MM.1S (cell line): ENCODE results near the gene TRIM74.
"Not testable (repeated sequence)": the region's sequence is repeated elsewhere in the genome, so short reads cannot be mapped to it uniquely, and the experiment has no call there.

Experiments used
- DNase-seq: peaks from one replicate; pipeline ENCODE4 v3.0.0-alpha.2; 2015
- H2AFZ ChIP-seq: fragments of 300-600 bp; sonication (generic); 2 replicates; pipeline ENCODE4 v1.6.0; 2016; ENCODE audit warnings: antibody characterized with exemption, low read length
- H3F3A ChIP-seq: fragments of 300-600 bp; sonication (generic); 2 replicates; pipeline ENCODE4 v1.6.1; 2016; ENCODE audit warnings: mild to moderate bottlenecking, antibody characterized with exemption, low read length, moderate library complexity, mixed read lengths; ENCODE audit not compliant: insufficient read depth
- H3K27ac ChIP-seq: fragments of 300-600 bp; sonication (generic); 2 replicates; pipeline ENCODE4 v1.5.1; 2016; ENCODE audit warnings: mild to moderate bottlenecking, low read length
- H3K27me3 ChIP-seq: fragments of 300-600 bp; sonication (generic); replicated peaks from 2 replicates; pipeline ENCODE4 v1.6.0; 2016; ENCODE audit warnings: low read length; ENCODE audit not compliant: insufficient read depth
- H3K36me3 ChIP-seq: fragments of 300-600 bp; sonication (generic); replicated peaks from 2 replicates; pipeline ENCODE4 v1.6.1; 2016; ENCODE audit warnings: mild to moderate bottlenecking, low read length, mixed read lengths; ENCODE audit not compliant: insufficient read depth
- H3K4me1 ChIP-seq: fragments of 300-600 bp; sonication (generic); 2 replicates; pipeline ENCODE4 v1.6.1; 2016; ENCODE audit warnings: low read length, mixed read lengths
- H3K4me2 ChIP-seq: fragments of 300-600 bp; sonication (generic); 2 replicates; pipeline ENCODE4 v1.6.0; 2016; ENCODE audit warnings: low read depth, low read length
- H3K4me3 ChIP-seq: fragments of 300-600 bp; sonication (generic); 2 replicates; pipeline ENCODE4 v1.5.1; 2016; ENCODE audit warnings: low read length, mixed read lengths
- H3K79me2 ChIP-seq: fragments of 300-600 bp; sonication (generic); 2 replicates; pipeline ENCODE4 v1.6.1; 2016; ENCODE audit warnings: mixed run types, low read length, mixed read lengths
- H3K9ac ChIP-seq: fragments of 300-600 bp; sonication (generic); 2 replicates; pipeline ENCODE4 v1.6.1; 2016; ENCODE audit warnings: low read length, mixed read lengths
- H3K9me2 ChIP-seq: fragments of 300-600 bp; sonication (generic); replicated peaks from 2 replicates; pipeline ENCODE4 v1.6.1; 2016; ENCODE audit warnings: mild to moderate bottlenecking, low read length, mixed read lengths; ENCODE audit not compliant: insufficient read depth
- H3K9me3 ChIP-seq: fragments of 300-600 bp; sonication (generic); replicated peaks from 2 replicates; pipeline ENCODE4 v1.6.1; 2016; ENCODE audit warnings: mild to moderate bottlenecking, low read length, mixed read lengths; ENCODE audit not compliant: insufficient read depth
- H4K20me1 ChIP-seq: fragments of 300-600 bp; sonication (generic); 2 replicates; pipeline ENCODE4 v1.6.1; 2016; ENCODE audit warnings: mild to moderate bottlenecking, low read length, moderate library complexity, mixed read lengths; ENCODE audit not compliant: insufficient read depth

TRIM74 gene

DNA sequence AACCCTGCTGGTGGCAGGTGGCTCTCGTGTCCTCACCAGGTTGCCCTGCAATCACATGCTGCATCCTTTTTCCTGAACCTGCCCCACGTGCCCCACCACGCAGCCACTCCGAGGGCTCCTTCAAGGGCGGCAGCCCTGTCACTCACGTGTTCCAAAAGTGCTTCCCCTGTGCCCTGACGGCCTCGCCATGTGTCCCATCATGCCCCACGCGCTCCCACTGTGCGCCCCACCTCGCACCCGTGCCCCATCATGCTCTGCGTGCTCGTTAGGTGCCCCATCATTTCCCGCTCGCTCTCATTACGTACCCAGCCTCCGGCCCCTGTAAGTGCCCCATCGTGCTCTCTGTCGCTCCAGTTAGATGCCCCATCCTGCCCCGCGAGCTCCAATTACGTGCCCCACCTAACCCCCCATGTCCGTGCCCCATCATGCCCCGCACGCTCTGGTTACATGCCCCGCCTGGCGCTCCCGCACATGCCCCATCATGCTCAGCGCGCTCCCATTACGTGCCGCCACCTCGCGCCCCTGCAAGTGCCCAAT lies at the start of gene TRIM74:
TRIM74 (minus strand) TSS at position 487 of the 537 bp plus-strand sequence. CDS start 3,309 bp downstream, outside the sequence.
- H3K9me3 ChIP-seq, H3K4me1 ChIP-seq, H3K4me3 ChIP-seq, H3F3A ChIP-seq, H4K20me1 ChIP-seq, H3K9ac ChIP-seq, H3K27me3 ChIP-seq, H3K36me3 ChIP-seq, H3K4me2 ChIP-seq, DNase-seq, H3K27ac ChIP-seq, H3K9me2 ChIP-seq, H3K79me2 ChIP-seq, H2AFZ ChIP-seq: not testable (repeated sequence)

DNA sequence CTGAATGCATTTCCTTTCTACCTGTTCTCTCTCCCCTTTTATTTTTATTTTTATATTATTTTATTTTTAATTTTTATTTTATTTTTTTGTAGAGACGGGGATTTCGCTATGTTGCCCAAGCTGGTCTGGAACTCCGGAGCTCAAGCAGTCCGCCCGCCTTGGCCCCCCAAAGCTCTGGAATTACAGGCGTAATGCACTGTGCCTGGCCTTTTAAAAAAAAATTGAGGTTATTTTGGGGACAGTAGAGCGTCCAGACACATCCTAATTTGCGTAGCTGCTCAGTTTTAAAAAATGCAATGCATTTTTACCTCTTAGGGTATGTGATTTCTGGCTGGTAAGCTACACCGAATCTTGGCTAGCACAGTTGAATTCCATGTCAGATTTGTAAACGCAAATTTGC lies 37.2 kb upstream of the TRIM74 start:
- H3K79me2 ChIP-seq, H3K9me2 ChIP-seq, H3K4me2 ChIP-seq, H3K36me3 ChIP-seq, DNase-seq, H3K9ac ChIP-seq, H4K20me1 ChIP-seq, H3K27me3 ChIP-seq, H3K4me1 ChIP-seq, H3K27ac ChIP-seq, H3K9me3 ChIP-seq, H2AFZ ChIP-seq, H3F3A ChIP-seq, H3K4me3 ChIP-seq: not testable (repeated sequence)

DNA sequence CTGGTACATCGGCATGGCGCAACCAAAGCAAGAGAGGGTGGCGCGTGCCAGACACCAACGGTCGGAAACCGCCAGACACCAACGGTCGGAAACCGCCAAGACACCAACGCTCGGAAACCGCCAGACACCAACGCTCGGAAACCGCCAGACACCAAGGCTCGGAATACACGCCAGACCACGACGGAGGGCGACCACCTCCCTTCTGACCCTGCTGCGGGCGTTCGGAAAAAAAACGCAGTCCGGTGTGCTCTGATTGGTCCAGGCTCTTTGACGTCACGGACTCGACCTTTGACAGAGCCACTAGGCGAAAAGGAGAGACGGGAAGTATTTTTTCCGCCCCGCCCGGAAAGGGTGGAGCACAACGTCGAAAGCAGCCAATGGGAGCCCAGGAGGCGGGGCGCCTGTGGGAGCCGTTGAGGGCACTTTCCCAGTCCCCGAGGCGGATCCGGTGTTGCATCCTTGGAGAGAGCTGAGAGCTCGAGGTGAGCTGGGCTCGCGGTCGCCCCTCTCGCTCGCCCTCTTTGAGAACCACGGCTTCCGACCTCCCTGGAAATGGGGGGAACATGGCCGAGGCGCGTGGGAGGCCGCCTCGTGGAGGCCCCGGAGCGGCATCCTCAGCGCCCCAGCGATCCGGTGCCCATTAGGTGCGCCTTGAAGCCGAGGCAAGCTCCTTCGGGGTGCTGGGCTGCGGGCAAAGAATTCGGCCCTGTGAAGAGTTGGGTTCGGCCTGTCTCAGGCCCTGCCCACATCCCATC lies 36.6 kb upstream of the TRIM74 start:
- peak overlapping the region; percentile 49 for H3K4me3 ChIP-seq
- not testable (repeated sequence) for H3K9me2 ChIP-seq, H3K36me3 ChIP-seq, H2AFZ ChIP-seq, H3K27me3 ChIP-seq, H3F3A ChIP-seq, H4K20me1 ChIP-seq, H3K9me3 ChIP-seq, H3K4me2 ChIP-seq, H3K79me2 ChIP-seq, H3K4me1 ChIP-seq
- H3K9ac ChIP-seq, result peak overlapping the region; percentile 53; the same call in 1 of the 2 replicates
- H3K27ac ChIP-seq, result peak overlapping the region; percentile 55; the same call in 1 of the 2 replicates
- DNase-seq, result peak; percentile 75

DNA sequence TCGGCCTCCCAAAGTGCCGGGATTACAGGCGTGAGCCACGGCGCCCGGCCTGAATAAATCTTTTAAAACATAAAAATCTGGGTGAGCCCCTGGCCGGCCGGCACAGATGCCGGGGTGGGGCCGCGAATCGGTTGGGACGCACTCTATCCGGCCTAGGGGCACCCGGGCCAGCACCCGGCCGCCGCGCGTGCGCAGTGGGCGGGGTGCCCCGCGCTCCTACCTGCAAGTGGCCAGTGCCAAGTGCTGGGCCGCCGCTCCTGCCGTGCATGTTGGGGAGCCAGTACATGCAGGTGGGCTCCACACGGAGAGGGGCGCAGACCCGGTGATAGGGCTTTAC lies 36.1 kb upstream of the TRIM74 start:
- H4K20me1 ChIP-seq, H3K27me3 ChIP-seq, H3K4me2 ChIP-seq, H3K79me2 ChIP-seq, H3K4me1 ChIP-seq, H3K36me3 ChIP-seq, DNase-seq, H3K9me3 ChIP-seq, H3F3A ChIP-seq, H3K9me2 ChIP-seq, H2AFZ ChIP-seq: not testable (repeated sequence)
- H3K27ac ChIP-seq, result peak overlapping the region; percentile 55; the same call in 1 of the 2 replicates
- H3K9ac ChIP-seq, result peak overlapping the region; percentile 53; the same call in 1 of the 2 replicates
- peak overlapping the region; percentile 49 for H3K4me3 ChIP-seq

DNA sequence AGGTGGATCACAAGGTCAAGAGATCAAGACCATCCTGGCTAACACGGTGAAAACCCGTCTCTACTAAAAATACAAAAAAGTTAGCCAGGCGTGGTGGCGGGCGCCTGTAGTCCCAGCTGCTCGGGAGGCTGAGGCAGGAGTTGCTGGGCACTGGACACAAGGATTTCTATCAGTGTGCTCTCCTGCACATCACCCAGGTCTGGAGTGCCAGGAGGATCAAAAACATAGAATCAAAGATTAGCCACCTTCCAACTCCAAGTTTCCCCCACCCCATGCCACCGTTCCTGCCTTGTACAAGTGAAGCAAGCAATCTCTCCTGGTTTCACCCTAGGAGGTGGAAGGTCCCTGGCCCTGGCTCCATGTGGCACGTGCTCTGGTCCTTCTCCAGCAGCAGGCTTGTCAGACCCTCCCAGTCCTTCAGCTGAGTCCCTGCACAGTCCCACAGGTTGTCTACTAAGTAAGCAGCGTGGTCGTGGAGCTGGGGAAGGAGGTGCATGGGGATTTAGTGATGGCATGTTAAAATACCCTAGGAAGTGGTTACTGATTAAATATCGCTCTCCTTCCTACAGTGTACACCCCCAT lies 28.7 kb upstream of the TRIM74 start:
- H3K4me1 ChIP-seq, H3F3A ChIP-seq, H3K79me2 ChIP-seq, H3K4me3 ChIP-seq, H3K9me3 ChIP-seq, H4K20me1 ChIP-seq, H3K4me2 ChIP-seq, DNase-seq, H3K27me3 ChIP-seq, H3K9ac ChIP-seq, H3K9me2 ChIP-seq, H3K36me3 ChIP-seq, H3K27ac ChIP-seq, H2AFZ ChIP-seq: not testable (repeated sequence)

DNA sequence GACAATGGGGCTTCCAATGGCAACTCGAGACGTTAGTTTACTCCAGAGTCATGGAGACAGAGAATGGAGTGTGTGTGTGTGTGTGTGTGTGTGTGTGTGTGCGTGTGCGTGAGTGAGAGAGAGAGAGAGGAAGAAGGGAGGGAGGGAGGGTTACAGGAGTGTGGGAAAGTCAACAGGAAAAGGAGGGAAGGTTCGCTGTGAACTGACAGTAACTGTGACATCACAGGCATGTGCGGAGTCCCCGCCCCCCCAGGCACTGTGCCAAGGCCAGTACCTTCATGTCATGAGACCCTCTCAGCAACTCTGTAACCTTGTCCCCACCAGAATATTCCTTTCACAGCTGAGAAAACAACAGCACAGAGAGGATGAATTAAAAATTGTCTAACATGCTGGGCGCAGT lies 28.2 kb upstream of the TRIM74 start:
- not testable (repeated sequence) for H3K4me3 ChIP-seq, H2AFZ ChIP-seq, H3K27ac ChIP-seq, H3F3A ChIP-seq, DNase-seq, H3K4me2 ChIP-seq, H3K4me1 ChIP-seq, H3K9ac ChIP-seq, H3K36me3 ChIP-seq, H3K9me3 ChIP-seq, H3K9me2 ChIP-seq, H4K20me1 ChIP-seq, H3K27me3 ChIP-seq, H3K79me2 ChIP-seq

DNA sequence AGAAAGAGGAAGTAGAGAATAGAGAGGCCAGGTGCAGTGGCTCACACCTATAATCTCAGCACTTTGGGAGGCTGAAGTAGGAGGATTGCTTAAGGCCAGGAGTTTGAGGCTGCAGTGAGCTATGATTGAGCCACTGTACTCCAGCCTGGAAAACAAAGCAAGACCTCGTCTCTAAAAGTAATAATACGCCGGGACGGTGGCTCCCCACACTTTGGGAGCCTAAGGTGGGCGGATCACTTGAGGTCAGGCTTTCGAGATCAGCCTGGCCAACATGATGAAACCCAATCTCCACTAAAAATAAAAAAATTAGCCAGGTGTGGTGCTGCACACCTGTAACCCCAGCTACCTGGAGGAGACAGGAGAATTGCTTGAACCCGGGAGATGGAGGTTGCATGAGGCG lies 26.2 kb upstream of the TRIM74 start:
- H3F3A ChIP-seq, H3K9ac ChIP-seq, H3K4me3 ChIP-seq, H4K20me1 ChIP-seq, H3K4me2 ChIP-seq, H3K9me2 ChIP-seq, H3K36me3 ChIP-seq, DNase-seq, H3K4me1 ChIP-seq, H3K9me3 ChIP-seq, H3K27me3 ChIP-seq, H2AFZ ChIP-seq, H3K27ac ChIP-seq, H3K79me2 ChIP-seq: not testable (repeated sequence)
